K562 (cell line): ENCODE data around the gene NOCT. TPM values are rescaled to one million over a fixed set of nuclear protein-coding genes. Genes with fewer than 3 reads are reported as not detected.

Experiments used
- ATF1 ChIP-seq, 2 experiments: fragments of 450-650 bp in 1 of 2; IDR thresholded peaks; 2 replicates each; pipeline ENCODE4 v1.6.1; 2016; ENCODE audit warnings: missing compliant biosample characterization in 1 of 2, missing genetic modification characterization in 1 of 2
- CBFA2T2 ChIP-seq: fragments of 450-650 bp; conservative IDR thresholded peaks from 2 replicates; pipeline ENCODE4 v1.6.1; 2017; ENCODE audit warnings: mild to moderate bottlenecking
- CHD1 ChIP-seq: fragments of 200-600 bp; sonication (generic); IDR thresholded peaks from one replicate; pipeline ENCODE4 v1.6.1; 2012; ENCODE audit warnings: mild to moderate bottlenecking, moderate library complexity, low read length, inconsistent platforms
- EP300 ChIP-seq: IDR thresholded peaks from 2 replicates; pipeline ENCODE4 v1.6.1; 2012; ENCODE audit warnings: low read length, improper control_type of control experiment
- GABPA ChIP-seq: fragments of 200-800 bp; sonication (Bioruptor generic); conservative IDR thresholded peaks from 2 replicates; pipeline ENCODE4 v1.6.1; 2016; ENCODE audit warnings: low read depth, missing genetic modification characterization, missing compliant biosample characterization
- JUND ChIP-seq, 2 experiments: IDR thresholded peaks; 2 replicates in 1 of 2; 3 replicates in 1 of 2; pipeline ENCODE4 v1.6.1; 2011; ENCODE audit warnings: borderline replicate concordance in 2 of 2, low read depth in 2 of 2, low read length in 2 of 2, improper control_type of control experiment in 1 of 2, missing biosample characterization in 1 of 2, missing genetic modification characterization in 1 of 2, missing genetic modification reagents in 1 of 2
- NR2C2 ChIP-seq, 2 experiments: fragments of 200-800 bp in 1 of 2; sonication (Bioruptor generic) in 1 of 2; sonication (generic) in 1 of 2; formaldehyde crosslinking in 1 of 2; IDR thresholded peaks; 2 replicates each; pipeline versions ENCODE4 v1.6.1 to v1.8.0; 2016 to 2022; ENCODE audit warnings: mild to moderate bottlenecking in 1 of 2, missing compliant biosample characterization in 1 of 2, missing genetic modification characterization in 1 of 2, missing genetic modification reagents in 1 of 2
- POLR3A ChIP-seq: IDR thresholded peaks from 2 replicates; pipeline ENCODE4 v1.6.1; 2011; ENCODE audit warnings: borderline replicate concordance, mild to moderate bottlenecking, moderate library complexity; ENCODE audit not compliant: insufficient read length, insufficient read depth; ENCODE audit errors: extremely low read depth
- PTBP1 ChIP-seq: fragments of 200-400 bp; formaldehyde crosslinking; IDR thresholded peaks from 2 replicates; pipeline ENCODE4 v1.6.1; 2017; ENCODE audit warnings: low read depth, low read length
- RBFOX2 ChIP-seq: fragments of 200-400 bp; formaldehyde crosslinking; IDR thresholded peaks from 2 replicates; pipeline ENCODE4 v1.6.1; 2017; ENCODE audit warnings: low read depth, mild to moderate bottlenecking, low read length, moderate library complexity
- SIN3B ChIP-seq: fragments of 450-650 bp; IDR thresholded peaks from 2 replicates; pipeline ENCODE4 v1.6.1; 2017; ENCODE audit warnings: low read depth, mild to moderate bottlenecking, moderate library complexity
- SMAD4 ChIP-seq: fragments of 250-450 bp; sonication (Bioruptor Pico); conservative IDR thresholded peaks from 2 replicates; pipeline ENCODE4 v1.8.0; 2021; ENCODE audit warnings: inconsistent platforms, mild to moderate bottlenecking, moderate library complexity
- ZC3H8 ChIP-seq: fragments of 450-650 bp; IDR thresholded peaks from 2 replicates; pipeline ENCODE4 v1.6.1; 2017
- ZNF740 ChIP-seq, 3 experiments: fragments of 200-800 bp in 1 of 3; sonication (Bioruptor generic) in 1 of 3; sonication (generic) in 1 of 3; formaldehyde crosslinking in 1 of 3; IDR thresholded peaks; 2 replicates each; pipeline versions ENCODE4 v1.6.1 to v1.8.0; 2016 to 2022; ENCODE audit warnings: mild to moderate bottlenecking in 2 of 3, missing compliant biosample characterization in 2 of 3, missing genetic modification characterization in 2 of 3, missing genetic modification reagents in 1 of 3
- polyA plus RNA-seq, 8 experiments: library from polyadenylated mRNA; depleted of rRNA in 4 of 8; stranded (reverse) in 5 of 8; unstranded in 3 of 8; fragments of >200 nt; fragmentation: Nextera tagmentation in 2 of 8; fragmentation: Illumina TruSeq in 1 of 8; extraction: Ambion mirVana in 2 of 8; extraction: Trizol in 1 of 8; gene quantifications; 2 replicates each; pipeline versions ENCODE4 v1.2.1 to v1.2.3, GENCODE V29; 2011 to 2014; ENCODE audit warnings: inconsistent platforms in 1 of 8, missing spikeins in 1 of 8
- total RNA-seq, 7 experiments: library from RNA; depleted of rRNA in 6 of 7; stranded (reverse); fragments of >200 nt in 6 of 7; fragmentation: Illumina TruSeq in 2 of 7; extraction: Trizol in 2 of 7; gene quantifications; 2 replicates each; pipeline versions ENCODE4 v1.2.1 to v1.2.3, GENCODE V29; 2011 to 2021; ENCODE audit warnings: low replicate concordance in 1 of 7
- TF ChIP-seq, protein P1 (sequence below): sonication (generic); formaldehyde crosslinking; IDR thresholded peaks from 2 replicates; pipeline ENCODE4 v1.8.0; 2022; ENCODE audit warnings: mild to moderate bottlenecking, missing genetic modification reagents
- TF ChIP-seq, protein P2 (sequence below): fragments of 250-450 bp; sonication (Bioruptor Pico); IDR thresholded peaks from 2 replicates; pipeline ENCODE4 v1.5.0; 2021; ENCODE audit warnings: mild to moderate bottlenecking, borderline replicate concordance
- TF ChIP-seq, protein P3 (sequence below): sonication (generic); formaldehyde crosslinking; IDR thresholded peaks from 2 replicates; pipeline ENCODE4 v1.8.0; 2022; ENCODE audit warnings: mild to moderate bottlenecking, low read depth, missing genetic modification reagents

The NOCT gene
- total and polyA plus RNA-seq, 9 of the 15 experiments (the other 6 are each of a cell fraction or from before 2014, with no cell fraction given), result 1.3 to 20.2 (median 11.1) TPM

DNA sequence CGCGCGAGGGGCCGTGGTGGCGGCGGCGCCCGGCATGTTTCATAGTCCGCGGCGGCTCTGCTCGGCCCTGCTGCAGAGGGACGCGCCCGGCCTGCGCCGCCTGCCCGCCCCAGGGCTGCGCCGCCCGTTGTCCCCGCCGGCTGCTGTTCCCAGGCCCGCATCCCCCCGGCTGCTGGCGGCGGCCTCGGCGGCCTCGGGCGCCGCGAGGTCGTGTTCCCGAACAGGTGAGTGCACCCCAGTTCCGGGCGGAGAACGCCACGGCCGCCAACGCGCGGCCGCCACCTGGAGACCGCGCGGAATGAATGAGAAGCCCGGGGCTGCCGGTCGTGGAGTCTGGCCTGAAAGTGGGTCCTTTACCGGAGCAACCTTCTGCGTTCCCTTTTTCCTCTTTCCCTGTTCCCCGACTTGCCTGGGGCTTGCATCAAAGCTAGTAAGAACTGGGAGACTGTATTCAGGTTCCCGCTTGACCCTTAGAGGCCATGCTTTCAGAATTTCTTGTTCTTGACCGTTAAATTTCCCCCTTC, 429 bp downstream of the NOCT start (continued):
- TF ChIP-seq, protein P1, sequence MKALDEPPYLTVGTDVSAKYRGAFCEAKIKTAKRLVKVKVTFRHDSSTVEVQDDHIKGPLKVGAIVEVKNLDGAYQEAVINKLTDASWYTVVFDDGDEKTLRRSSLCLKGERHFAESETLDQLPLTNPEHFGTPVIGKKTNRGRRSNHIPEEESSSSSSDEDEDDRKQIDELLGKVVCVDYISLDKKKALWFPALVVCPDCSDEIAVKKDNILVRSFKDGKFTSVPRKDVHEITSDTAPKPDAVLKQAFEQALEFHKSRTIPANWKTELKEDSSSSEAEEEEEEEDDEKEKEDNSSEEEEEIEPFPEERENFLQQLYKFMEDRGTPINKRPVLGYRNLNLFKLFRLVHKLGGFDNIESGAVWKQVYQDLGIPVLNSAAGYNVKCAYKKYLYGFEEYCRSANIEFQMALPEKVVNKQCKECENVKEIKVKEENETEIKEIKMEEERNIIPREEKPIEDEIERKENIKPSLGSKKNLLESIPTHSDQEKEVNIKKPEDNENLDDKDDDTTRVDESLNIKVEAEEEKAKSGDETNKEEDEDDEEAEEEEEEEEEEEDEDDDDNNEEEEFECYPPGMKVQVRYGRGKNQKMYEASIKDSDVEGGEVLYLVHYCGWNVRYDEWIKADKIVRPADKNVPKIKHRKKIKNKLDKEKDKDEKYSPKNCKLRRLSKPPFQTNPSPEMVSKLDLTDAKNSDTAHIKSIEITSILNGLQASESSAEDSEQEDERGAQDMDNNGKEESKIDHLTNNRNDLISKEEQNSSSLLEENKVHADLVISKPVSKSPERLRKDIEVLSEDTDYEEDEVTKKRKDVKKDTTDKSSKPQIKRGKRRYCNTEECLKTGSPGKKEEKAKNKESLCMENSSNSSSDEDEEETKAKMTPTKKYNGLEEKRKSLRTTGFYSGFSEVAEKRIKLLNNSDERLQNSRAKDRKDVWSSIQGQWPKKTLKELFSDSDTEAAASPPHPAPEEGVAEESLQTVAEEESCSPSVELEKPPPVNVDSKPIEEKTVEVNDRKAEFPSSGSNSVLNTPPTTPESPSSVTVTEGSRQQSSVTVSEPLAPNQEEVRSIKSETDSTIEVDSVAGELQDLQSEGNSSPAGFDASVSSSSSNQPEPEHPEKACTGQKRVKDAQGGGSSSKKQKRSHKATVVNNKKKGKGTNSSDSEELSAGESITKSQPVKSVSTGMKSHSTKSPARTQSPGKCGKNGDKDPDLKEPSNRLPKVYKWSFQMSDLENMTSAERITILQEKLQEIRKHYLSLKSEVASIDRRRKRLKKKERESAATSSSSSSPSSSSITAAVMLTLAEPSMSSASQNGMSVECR (CRISPR knock-in tag), result no peak
- TF ChIP-seq, protein P2, sequence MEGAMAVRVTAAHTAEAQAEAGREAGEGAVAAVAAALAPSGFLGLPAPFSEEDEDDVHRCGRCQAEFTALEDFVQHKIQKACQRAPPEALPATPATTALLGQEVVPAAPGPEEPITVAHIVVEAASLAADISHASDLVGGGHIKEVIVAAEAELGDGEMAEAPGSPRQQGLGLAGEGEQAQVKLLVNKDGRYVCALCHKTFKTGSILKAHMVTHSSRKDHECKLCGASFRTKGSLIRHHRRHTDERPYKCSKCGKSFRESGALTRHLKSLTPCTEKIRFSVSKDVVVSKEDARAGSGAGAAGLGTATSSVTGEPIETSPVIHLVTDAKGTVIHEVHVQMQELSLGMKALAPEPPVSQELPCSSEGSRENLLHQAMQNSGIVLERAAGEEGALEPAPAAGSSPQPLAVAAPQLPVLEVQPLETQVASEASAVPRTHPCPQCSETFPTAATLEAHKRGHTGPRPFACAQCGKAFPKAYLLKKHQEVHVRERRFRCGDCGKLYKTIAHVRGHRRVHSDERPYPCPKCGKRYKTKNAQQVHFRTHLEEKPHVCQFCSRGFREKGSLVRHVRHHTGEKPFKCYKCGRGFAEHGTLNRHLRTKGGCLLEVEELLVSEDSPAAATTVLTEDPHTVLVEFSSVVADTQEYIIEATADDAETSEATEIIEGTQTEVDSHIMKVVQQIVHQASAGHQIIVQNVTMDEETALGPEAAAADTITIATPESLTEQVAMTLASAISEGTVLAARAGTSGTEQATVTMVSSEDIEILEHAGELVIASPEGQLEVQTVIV (CRISPR knock-in tag), result no peak
- TF ChIP-seq ATF1 (CRISPR knock-in tag; IDR thresholded peaks at IDR 0.05) (no peak), ATF1 (tag; IDR thresholded peaks at IDR 0.05) (0 out of 2 replicates have a peak, but pooled peaks have one; percentile 2), CHD1 (peak; percentile 91), POLR3A (no peak), SIN3B (peak; percentile 47), PTBP1 (no peak), ZNF740 (CRISPR knock-in tag; IDR thresholded peaks at IDR 0.05) (no peak), ZNF740 (tag; IDR thresholded peaks at IDR 0.05) (no peak), EP300 (no peak), SMAD4 (no peak), ZC3H8 (no peak), RBFOX2 (peak; percentile 83), NR2C2 (CRISPR knock-in tag; IDR thresholded peaks at IDR 0.05) (no peak), NR2C2 (tag; IDR thresholded peaks at IDR 0.05) (peak; percentile 15; the same call in 1 of the 2 replicates), CBFA2T2 (no peak), JUND (IDR thresholded peaks at IDR 0.05; ENCODE audit: borderline replicate concordance, low read depth, low read length) (no peak), JUND (tag; IDR thresholded peaks at IDR 0.05; ENCODE audit: borderline replicate concordance, low read depth, low read length) (0 out of 3 replicates have a peak, but pooled peaks have one; percentile 6), GABPA (no peak; the same call in 1 of the 2 replicates)
- TF ChIP-seq, protein P3, sequence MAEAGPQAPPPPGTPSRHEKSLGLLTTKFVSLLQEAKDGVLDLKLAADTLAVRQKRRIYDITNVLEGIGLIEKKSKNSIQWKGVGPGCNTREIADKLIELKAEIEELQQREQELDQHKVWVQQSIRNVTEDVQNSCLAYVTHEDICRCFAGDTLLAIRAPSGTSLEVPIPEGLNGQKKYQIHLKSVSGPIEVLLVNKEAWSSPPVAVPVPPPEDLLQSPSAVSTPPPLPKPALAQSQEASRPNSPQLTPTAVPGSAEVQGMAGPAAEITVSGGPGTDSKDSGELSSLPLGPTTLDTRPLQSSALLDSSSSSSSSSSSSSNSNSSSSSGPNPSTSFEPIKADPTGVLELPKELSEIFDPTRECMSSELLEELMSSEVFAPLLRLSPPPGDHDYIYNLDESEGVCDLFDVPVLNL (CRISPR knock-in tag), result no peak
